PC-3 (cell line): Measurements from ENCODE around the gene TRIM62. TPM values are rescaled to one million over a fixed set of nuclear protein-coding genes. Genes with fewer than 3 reads are reported as not detected.

Experiments used
- ATAC-seq: fragments of 200-7000 bp; cut with Tn5 transposase; 2 replicates; pipeline ENCODE4 v1.9.1; 2020; ENCODE audit warnings: mild to moderate bottlenecking, moderate library complexity
- BruUV-seq: library from RNA; stranded (reverse); fragments of 400-500 nt; replicated peaks from 2 replicates; lab custom pipeline; 2021; lab: Mats Ljungman, UMichigan
- CTCF ChIA-PET: fragments of 300-600 bp; sonication (Branson Sonifier 250); formaldehyde crosslinking; loops from one replicate; lab custom pipeline; 2022; ENCODE audit warnings: antibody characterized with exemption; lab: Charles Lee
- POLR2A ChIA-PET: fragments of 300-600 bp; sonication (Branson Sonifier 250); formaldehyde crosslinking; loops from one replicate; lab custom pipeline; 2022; ENCODE audit warnings: antibody characterized with exemption; ENCODE audit not compliant: unreplicated experiment; lab: Charles Lee
- DNase-seq: peaks from one replicate; pipeline ENCODE4 v3.0.0-alpha.2; 2015
- H2AFZ ChIP-seq: fragments of 300-600 bp; sonication (generic); 2 replicates; pipeline ENCODE4 v1.6.0; 2016; ENCODE audit warnings: antibody characterized with exemption, low read length
- H3F3A ChIP-seq: fragments of 300-600 bp; sonication (generic); one replicate; pipeline ENCODE4 v1.6.0; 2017; ENCODE audit warnings: antibody characterized with exemption, low read length, control low read depth, mild to moderate bottlenecking; ENCODE audit not compliant: unreplicated experiment
- H3K27ac ChIP-seq: fragments of 300-600 bp; sonication (generic); 2 replicates; pipeline ENCODE4 v1.5.1; 2016; ENCODE audit warnings: mild to moderate bottlenecking, low read length
- H3K27me3 ChIP-seq: fragments of 300-600 bp; sonication (generic); 2 replicates; pipeline ENCODE4 v1.6.1; 2016; ENCODE audit warnings: low read length, mixed read lengths
- H3K36me3 ChIP-seq: fragments of 300-600 bp; sonication (generic); 2 replicates; pipeline ENCODE4 v1.6.1; 2016; ENCODE audit warnings: low read depth, mixed run types, low read length, mixed read lengths
- H3K4me1 ChIP-seq: fragments of 300-600 bp; sonication (generic); 2 replicates; pipeline ENCODE4 v1.5.1; 2016; ENCODE audit warnings: low read length; ENCODE audit not compliant: insufficient read depth
- H3K4me2 ChIP-seq: fragments of 300-600 bp; sonication (generic); 2 replicates; pipeline ENCODE4 v1.6.0; 2016; ENCODE audit warnings: low read length
- H3K4me3 ChIP-seq: fragments of 300-600 bp; sonication (generic); 2 replicates; pipeline ENCODE4 v1.5.1; 2016; ENCODE audit warnings: mild to moderate bottlenecking, low read length, mixed read lengths
- H3K79me2 ChIP-seq: fragments of 300-600 bp; sonication (generic); 2 replicates; pipeline ENCODE4 v1.6.1; 2017; ENCODE audit warnings: low read length, mixed read lengths
- H3K9ac ChIP-seq: fragments of 300-600 bp; sonication (generic); 2 replicates; pipeline ENCODE4 v1.6.0; 2016; ENCODE audit warnings: mild to moderate bottlenecking, low read length
- H3K9me2 ChIP-seq: fragments of 300-600 bp; sonication (generic); replicated peaks from 2 replicates; pipeline ENCODE4 v1.6.1; 2016; ENCODE audit warnings: mixed run types, low read length, mixed read lengths
- H3K9me3 ChIP-seq: fragments of 300-600 bp; sonication (generic); 2 replicates; pipeline ENCODE4 v1.6.1; 2016; ENCODE audit warnings: low read length, mixed read lengths
- H4K20me1 ChIP-seq: fragments of 300-600 bp; sonication (generic); 2 replicates; pipeline ENCODE4 v1.6.1; 2016; ENCODE audit warnings: low read length, mixed read lengths
- CTCF ChIP-seq: fragments of 300-600 bp; sonication (generic); conservative IDR thresholded peaks from 2 replicates; pipeline ENCODE4 v1.5.1; 2017; ENCODE audit warnings: antibody characterized with exemption, low read depth, mild to moderate bottlenecking, low read length
- EZH2 ChIP-seq: fragments of 300-600 bp; sonication (generic); IDR thresholded peaks from one replicate; pipeline ENCODE4 v1.6.1; 2017; ENCODE audit warnings: antibody characterized with exemption, mild to moderate bottlenecking, low read length; ENCODE audit not compliant: unreplicated experiment
- EZH2phosphoT487 ChIP-seq: fragments of 300-600 bp; sonication (generic); IDR thresholded peaks from 2 replicates; pipeline ENCODE4 v1.6.1; 2018; ENCODE audit warnings: mild to moderate bottlenecking, antibody characterized with exemption, low read length, borderline replicate concordance
- intact Hi-C: fragments of 100-400 bp; cut with micrococcal nuclease; formaldehyde crosslinking; loops from 2 replicates; pipeline ENCODE4 v1.9.0; 2023
- total RNA-seq: library from RNA; depleted of rRNA; stranded (reverse); fragments of >200 nt; gene quantifications from 2 replicates; pipeline ENCODE4 v1.2.3, GENCODE V29; 2014

Gene TRIM62
- total RNA-seq, 1 experiment from 2014 or later, result 3.9 TPM

GRCh38 chr1:33163621-33164519, 18.0 kb downstream of the TRIM62 start:
- POLR2A ChIA-PET, result no interaction called here

GRCh38 chr1:33162141-33162540, 19.7 kb downstream of the TRIM62 start:
- POLR2A ChIA-PET, result no interaction called here
- no TSS peak for BruUV-seq

More at GRCh38 chr1:33163621-33164519, 18.0 kb downstream of the TRIM62 start:
- H3F3A ChIP-seq, result no peaks in the 10 kb centered on the region
- no peaks in the 10 kb centered on the region for H3K27me3 ChIP-seq
- TF ChIP-seq EZH2 (no peak), CTCF (no peak), EZH2phosphoT487 (no peak)
- no peaks in the 10 kb centered on the region for H3K4me1 ChIP-seq
- H3K27ac ChIP-seq, result no peak overlapping the region
- no peak for DNase-seq
- no TSS peak for BruUV-seq
- no peaks in the 10 kb centered on the region for H4K20me1 ChIP-seq
- no peak overlapping the region for H2AFZ ChIP-seq
- no peak for ATAC-seq
- H3K9me3 ChIP-seq, result no peaks in the 10 kb centered on the region
- no peaks in the 10 kb centered on the region for H3K79me2 ChIP-seq
- H3K36me3 ChIP-seq, result no peaks in the 10 kb centered on the region
- no peak overlapping the region for H3K4me2 ChIP-seq
- no peak overlapping the region for H3K4me3 ChIP-seq
- intact Hi-C loops, result no loop called here
- CTCF ChIA-PET, result no interaction called here
- H3K9ac ChIP-seq, result no peak overlapping the region
- H3K9me2 ChIP-seq, result no peaks in the 10 kb centered on the region

More at GRCh38 chr1:33162141-33162540, 19.7 kb downstream of the TRIM62 start:
- no peaks in the 10 kb centered on the region for H3K36me3 ChIP-seq
- ATAC-seq (no peak), DNase-seq (no peak)
- intact Hi-C loops, result no loop called here
- no peaks in the 10 kb centered on the region for H3K79me2 ChIP-seq
- H3K9ac ChIP-seq, result no peak overlapping the region
- no peaks in the 10 kb centered on the region for H3K27me3 ChIP-seq
- H3K4me2 ChIP-seq, result no peak overlapping the region
- no peaks in the 10 kb centered on the region for H3K9me3 ChIP-seq
- no peaks in the 10 kb centered on the region for H3K4me1 ChIP-seq
- no peaks in the 10 kb centered on the region for H4K20me1 ChIP-seq
- CTCF ChIA-PET, result no interaction called here
- H3K27ac ChIP-seq, result no peak overlapping the region
- H2AFZ ChIP-seq, result no peak overlapping the region
- no peaks in the 10 kb centered on the region for H3K9me2 ChIP-seq
- no peak overlapping the region for H3K4me3 ChIP-seq
- H3F3A ChIP-seq, result no peaks in the 10 kb centered on the region
- TF ChIP-seq EZH2 (no peak), CTCF (no peak), EZH2phosphoT487 (no peak)
